Islet precursor cell (in vitro differentiated cells): ENCODE measurements around the gene MARCKS.
"Not testable (repeated sequence)": the region's sequence is repeated elsewhere in the genome, so short reads cannot be mapped to it uniquely, and the experiment has no call there.

Experiments used
- DNase-seq: peaks from one replicate; pipeline ENCODE4 v3.0.0-alpha.2; 2018

Gene MARCKS

GRCh38 chr6:113888493-113888892, 31.3 kb downstream of the MARCKS start:
- DNase-seq = no peak

GRCh38 chr6:113888956-113889630, 31.9 kb downstream of the MARCKS start:
- no peak for DNase-seq

DNA sequence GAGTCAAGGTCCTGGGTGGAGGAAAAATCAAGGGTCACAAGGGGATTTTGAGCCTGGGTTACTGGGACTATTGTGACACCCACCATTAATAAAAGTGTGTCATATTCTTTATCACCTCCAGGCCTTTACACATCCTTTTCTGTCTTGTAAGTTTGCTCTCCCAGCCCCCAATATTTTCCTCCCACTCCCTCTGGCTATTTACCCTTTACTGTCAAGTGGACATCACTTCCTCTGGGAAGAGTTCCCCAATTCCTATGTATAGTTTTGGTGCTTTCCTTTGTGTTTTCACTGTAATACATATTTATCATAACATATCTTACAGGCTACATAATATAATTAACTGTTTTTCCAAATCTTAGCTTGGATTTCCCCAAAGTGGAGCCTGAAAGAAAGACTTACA, 36.3 kb downstream of the MARCKS start:
- DNase-seq = no peak

DNA sequence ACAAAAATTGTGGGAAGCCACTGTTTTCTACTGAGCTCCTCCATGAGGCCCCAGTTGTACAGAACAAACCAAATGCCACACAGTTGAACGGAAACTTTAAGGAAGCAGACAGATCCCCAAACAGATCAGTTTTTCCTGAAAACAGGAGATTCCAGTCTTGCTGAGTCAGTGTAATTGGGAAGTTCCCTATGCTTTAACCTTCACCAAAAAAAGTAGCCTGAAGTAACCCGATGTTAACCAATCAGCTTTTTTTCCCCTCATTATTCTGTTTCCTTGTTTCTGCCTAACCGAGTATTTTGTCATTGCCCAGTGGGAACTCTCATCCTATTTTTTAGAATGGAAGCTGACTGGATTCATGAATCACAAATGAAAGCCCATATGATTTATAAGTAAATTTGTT, 36.7 kb downstream of the MARCKS start:
- no peak for DNase-seq

- DNase-seq = no peak
These were observed 37.8 kb downstream of the MARCKS start for GRCh38 chr6:113894712-113895674.

- no peak for DNase-seq
These were observed 44.3 kb downstream of the MARCKS start for GRCh38 chr6:113901482-113901881.

GRCh38 chr6:113903666-113904330, 46.7 kb downstream of the MARCKS start:
- DNase-seq = peak; percentile 76

DNA sequence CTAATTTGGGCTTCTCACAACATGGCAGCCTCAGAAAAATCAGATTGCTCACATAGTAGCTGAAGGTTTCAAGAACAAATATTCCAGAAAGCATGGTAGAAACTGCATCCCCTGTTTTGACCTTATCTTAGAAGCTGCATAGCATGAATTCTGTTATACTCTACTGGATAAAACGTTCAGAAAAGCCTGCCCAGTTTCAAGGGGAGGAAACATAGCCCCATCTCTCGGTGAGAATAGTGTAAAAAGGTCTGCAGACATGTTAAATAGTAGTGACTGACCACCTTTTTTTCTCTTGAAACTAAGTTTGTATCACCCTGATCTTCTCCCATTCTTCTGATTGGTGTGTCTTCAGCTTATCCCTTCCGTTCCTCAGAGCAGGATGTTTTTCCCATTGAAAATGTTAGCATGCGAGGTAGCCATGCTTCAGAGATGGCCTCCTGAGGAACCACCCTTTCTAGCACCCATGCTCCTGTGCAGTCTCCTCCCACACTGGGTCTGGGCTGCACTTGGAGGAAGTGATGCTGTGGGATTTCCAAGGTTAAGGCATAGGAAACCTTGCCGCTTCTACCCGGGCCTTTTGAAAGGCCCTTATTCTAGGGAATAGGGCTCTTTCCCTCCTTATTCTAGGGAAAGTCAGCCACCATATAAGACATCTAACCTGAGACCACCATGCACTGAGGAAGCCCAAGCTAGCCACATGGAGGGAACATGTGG, 50.1 kb downstream of the MARCKS start:
- no peak for DNase-seq

GRCh38 chr6:113908801-113909200, 51.7 kb downstream of the MARCKS start:
- no peak for DNase-seq

GRCh38 chr6:113909224-113909856, 52.2 kb downstream of the MARCKS start:
- no peak for DNase-seq

GRCh38 chr6:113910285-113910684, 53.1 kb downstream of the MARCKS start:
- DNase-seq = not testable (repeated sequence)
